Type B pancreatic cell (in vitro differentiated cells): Measurements from ENCODE around the gene GORASP1. TPM values are rescaled to one million over a fixed set of nuclear protein-coding genes. Genes with fewer than 3 reads are reported as not detected.

ENCODE experiments used
- DNase-seq: peaks from one replicate; pipeline ENCODE4 v3.0.0; 2021; ENCODE audit warnings: mixed read lengths; ENCODE audit not compliant: unreplicated experiment; ENCODE audit errors: extremely low spot score
- H3K27ac Mint-ChIP-seq: 2 replicates; pipeline ENCODE4 v1.8.0; 2021; ENCODE audit warnings: mild to moderate bottlenecking, mixed read lengths
- H3K27me3 Mint-ChIP-seq: 2 replicates; pipeline ENCODE4 v1.8.0; 2021; ENCODE audit warnings: mixed read lengths
- H3K36me3 Mint-ChIP-seq: 2 replicates; pipeline ENCODE4 v1.8.0; 2021; ENCODE audit warnings: mixed read lengths
- H3K4me1 Mint-ChIP-seq: one replicate; pipeline ENCODE4 v1.8.0; 2021; ENCODE audit warnings: mixed read lengths; ENCODE audit not compliant: unreplicated experiment
- H3K4me3 Mint-ChIP-seq: 2 replicates; pipeline ENCODE4 v1.8.0; 2021; ENCODE audit warnings: mild to moderate bottlenecking, mixed read lengths
- H3K9me3 Mint-ChIP-seq: 2 replicates; pipeline ENCODE4 v1.8.0; 2021; ENCODE audit warnings: mixed read lengths
- CTCF ChIP-seq: fragments of 200-600 bp; sonication (generic); conservative IDR thresholded peaks from 2 replicates; pipeline ENCODE4 v1.5.0; 2021; ENCODE audit warnings: antibody characterized with exemption, mild to moderate bottlenecking
- total RNA-seq: library from RNA; stranded (reverse); gene quantifications from 2 replicates; pipeline ENCODE4 v1.2.1, GENCODE V29; 2021; ENCODE audit warnings: low replicate concordance

Gene GORASP1
- total RNA-seq, 1 donor from 2014 or later: 76.5 TPM

GRCh38 chr3:39088456-39088855 is 19.0 kb downstream of the GORASP1 start:
- Mint-ChIP-seq H3K4me1 (no peaks in the 10 kb centered on the region), H3K27ac (no peak overlapping the region), H3K36me3 (peaks cover 26% of the 10 kb centered on the region), H3K9me3 (no peaks in the 10 kb centered on the region), H3K27me3 (no peaks in the 10 kb centered on the region), H3K4me3 (no peak overlapping the region)
- DNase-seq: no peak
- TF ChIP-seq CTCF: no peak

DNA sequence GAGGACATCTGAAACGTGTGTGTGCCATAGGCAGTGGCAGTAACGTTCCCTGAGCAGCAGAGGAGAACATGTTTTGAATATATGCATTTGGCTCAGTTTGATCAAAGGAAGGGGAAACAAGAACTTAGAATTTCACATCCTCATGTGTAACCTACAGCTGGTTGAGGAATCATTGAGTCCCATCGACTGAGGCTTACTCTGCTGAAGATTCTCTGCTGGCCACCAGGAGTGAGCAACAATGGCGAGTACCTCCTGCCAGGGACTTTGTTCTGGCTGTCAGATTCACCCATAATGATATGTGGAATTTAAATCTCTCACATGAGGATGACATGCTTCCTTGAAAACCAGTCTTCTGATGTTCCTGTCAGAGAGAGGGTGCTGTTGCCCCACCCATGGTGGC is 21.3 kb downstream of the GORASP1 start:
- TF ChIP-seq CTCF: no peak
- H3K36me3 Mint-ChIP-seq: peaks cover 36% of the 10 kb centered on the region
- H3K4me3 Mint-ChIP-seq: no peak overlapping the region
- no peaks in the 10 kb centered on the region for H3K4me1 Mint-ChIP-seq
- H3K27me3 Mint-ChIP-seq: no peaks in the 10 kb centered on the region
- H3K27ac Mint-ChIP-seq: no peak overlapping the region
- no peak for DNase-seq
- no peaks in the 10 kb centered on the region for H3K9me3 Mint-ChIP-seq

- Mint-ChIP-seq H3K36me3 (peaks cover 38% of the 10 kb centered on the region), H3K4me3 (no peak overlapping the region), H3K27ac (no peak overlapping the region), H3K4me1 (no peaks in the 10 kb centered on the region), H3K9me3 (no peaks in the 10 kb centered on the region), H3K27me3 (no peaks in the 10 kb centered on the region)
- DNase-seq: no peak
- TF ChIP-seq CTCF: no peak
Observed at GRCh38 chr3:39082666-39083313, 24.6 kb downstream of the GORASP1 start.

DNA sequence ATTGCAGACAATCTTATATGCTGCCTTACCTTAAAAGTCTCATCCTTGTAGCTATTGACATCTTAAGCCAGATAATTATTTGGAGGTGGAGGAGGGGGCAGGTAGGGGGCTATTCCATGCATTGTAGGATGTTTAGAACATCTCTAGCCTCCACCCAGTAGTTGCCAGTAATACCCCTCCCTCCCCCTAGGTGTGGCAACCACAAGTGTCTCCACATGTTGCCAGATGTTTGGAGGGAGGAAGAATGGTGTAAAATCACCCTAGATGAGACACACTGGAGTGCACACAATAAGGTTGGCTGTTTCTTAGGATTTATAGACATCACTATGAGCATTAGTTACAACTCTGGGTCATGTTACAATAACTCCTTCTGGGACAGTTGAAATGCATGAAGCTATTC is 27.4 kb downstream of the GORASP1 start:
- H3K36me3 Mint-ChIP-seq: peaks cover 40% of the 10 kb centered on the region

GRCh38 chr3:39079530-39079929 is 27.9 kb downstream of the GORASP1 start:
- Mint-ChIP-seq H3K4me1 (no peaks in the 10 kb centered on the region), H3K36me3 (peaks cover 44% of the 10 kb centered on the region), H3K27ac (no peak overlapping the region), H3K4me3 (no peak overlapping the region), H3K27me3 (no peaks in the 10 kb centered on the region), H3K9me3 (no peaks in the 10 kb centered on the region)
- no peak for TF ChIP-seq CTCF
- no peak for DNase-seq

More for the DNA sequence above, 27.4 kb downstream of the GORASP1 start:
- DNase-seq: no peak
- Mint-ChIP-seq H3K27ac (no peak overlapping the region), H3K4me1 (no peaks in the 10 kb centered on the region), H3K9me3 (no peaks in the 10 kb centered on the region), H3K27me3 (no peaks in the 10 kb centered on the region), H3K4me3 (no peak overlapping the region)
- TF ChIP-seq CTCF: no peak

DNA sequence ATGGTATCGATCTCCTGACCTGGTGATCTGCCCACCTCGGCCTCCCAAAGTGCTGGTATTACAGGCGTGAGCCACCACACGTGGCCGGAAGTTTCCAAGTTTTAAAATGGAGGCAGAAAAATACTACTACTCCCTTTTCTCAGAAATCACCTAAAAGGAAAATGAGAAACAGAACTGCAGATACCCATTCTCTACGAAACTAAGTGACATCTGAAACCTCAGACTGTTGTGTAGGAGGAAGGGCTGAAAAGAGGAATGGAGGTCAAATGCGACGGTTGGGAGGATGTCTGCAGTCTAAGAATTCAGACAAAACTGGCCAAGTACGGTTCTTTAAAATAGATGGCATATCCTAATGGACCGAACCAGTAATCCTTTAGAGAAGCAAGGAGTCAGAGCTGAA is 31.5 kb downstream of the GORASP1 start:
- H3K4me1 Mint-ChIP-seq: no peaks in the 10 kb centered on the region
- no peak overlapping the region for H3K27ac Mint-ChIP-seq
- no peak for DNase-seq
- no peak overlapping the region for H3K4me3 Mint-ChIP-seq
- H3K27me3 Mint-ChIP-seq: no peaks in the 10 kb centered on the region
- no peak for TF ChIP-seq CTCF
- peaks cover 46% of the 10 kb centered on the region for H3K36me3 Mint-ChIP-seq
- no peaks in the 10 kb centered on the region for H3K9me3 Mint-ChIP-seq
